HepG2 (cell line): ENCODE results near the gene MYH9. TPM values are rescaled to one million over a fixed set of nuclear protein-coding genes. Genes with fewer than 3 reads are reported as not detected.

Experiments
- ATAC-seq: fragments of 200-7000 bp; cut with Tn5 transposase; 3 replicates; pipeline ENCODE4 v1.9.1; 2020; ENCODE audit warnings: mild to moderate bottlenecking, moderate library complexity
- BruUV-seq: library from RNA; stranded (reverse); fragments of 400-500 nt; replicated peaks from 2 replicates; lab custom pipeline; 2021; lab: Mats Ljungman, UMichigan
- CTCF ChIA-PET: fragments of 300-600 bp; formaldehyde crosslinking; extraction: SDS; loops from one replicate; lab custom pipeline; 2021; ENCODE audit warnings: low total read pairs, inconsistent platforms, low intra/inter-chr PET ratio; lab: Yijun Ruan, JAX
- POLR2A ChIA-PET: fragments of 350-600 bp; sonication (Branson Sonifier 250); formaldehyde crosslinking; loops from one replicate; lab custom pipeline; 2020; ENCODE audit warnings: antibody characterized with exemption, inconsistent platforms; lab: Yijun Ruan, JAX
- DNase-seq: peaks from one replicate; pipeline ENCODE4 v3.0.0-alpha.2; 2015; ENCODE audit warnings: low spot score
- FAIRE-seq: peaks from 3 replicates; lab custom pipeline; 2011; peaks lifted over from hg19 to GRCh38; lab: Jason Lieb, UNC
- H2AFZ ChIP-seq: one replicate; pipeline ENCODE4 v1.6.1; 2011; ENCODE audit warnings: low read length, inconsistent platforms
- H3K27ac ChIP-seq: fragments of 300-600 bp; 3 replicates; pipeline ENCODE4 v1.8.0; 2011; ENCODE audit warnings: mixed run types, mild to moderate bottlenecking, mixed read lengths, low read length, inconsistent platforms; ENCODE audit not compliant: insufficient read depth; ENCODE audit errors: extremely low read length
- H3K27me3 ChIP-seq, 2 experiments: fragments of 200-600 bp in 1 of 2; 2 replicates in 1 of 2; 3 replicates in 1 of 2; pipeline versions ENCODE4 v1.6.0 to v1.8.0; 2011; ENCODE audit warnings: low read length in 2 of 2, mild to moderate bottlenecking in 2 of 2, moderate library complexity in 2 of 2, inconsistent platforms in 1 of 2; ENCODE audit not compliant: insufficient read depth in 2 of 2, control insufficient read depth in 1 of 2
- H3K36me3 ChIP-seq, 2 experiments: fragments of 200-600 bp in 1 of 2; replicated peaks in 1 of 2; 2 replicates in 1 of 2; 3 replicates in 1 of 2; pipeline versions ENCODE4 v1.5.1 to v1.8.0; 2011; ENCODE audit warnings: low read length in 2 of 2, inconsistent platforms in 1 of 2; ENCODE audit not compliant: insufficient read depth in 2 of 2, control insufficient read depth in 1 of 2
- H3K4me1 ChIP-seq: 2 replicates; pipeline ENCODE4 v1.5.1; 2012; ENCODE audit warnings: low read length, inconsistent platforms; ENCODE audit not compliant: insufficient read depth
- H3K4me2 ChIP-seq: 2 replicates; pipeline ENCODE4 v1.6.0; 2011; ENCODE audit warnings: low read depth, low read length, inconsistent platforms
- H3K4me3 ChIP-seq, 3 experiments: fragments of 200-600 bp in 1 of 3; sonication (generic), shearing (Covaris generic) in 1 of 3; replicated peaks in 1 of 3; 2 replicates each; pipeline ENCODE4 v1.5.1; 2011 to 2016; ENCODE audit warnings: low read length in 3 of 3, inconsistent platforms in 2 of 3, low read depth in 2 of 3, mild to moderate bottlenecking in 2 of 3, control low read depth in 1 of 3, mixed read lengths in 1 of 3; ENCODE audit not compliant: insufficient read depth in 1 of 3
- H3K79me2 ChIP-seq: one replicate; pipeline ENCODE4 v1.6.1; 2011; ENCODE audit warnings: low read length, inconsistent platforms; ENCODE audit not compliant: insufficient read depth
- H3K9ac ChIP-seq: 2 replicates; pipeline ENCODE4 v1.6.0; 2011; ENCODE audit warnings: mild to moderate bottlenecking, low read depth, low read length, inconsistent platforms; ENCODE audit not compliant: insufficient read depth
- H3K9me3 ChIP-seq: 2 replicates; pipeline ENCODE4 v1.5.1; 2012; ENCODE audit warnings: mild to moderate bottlenecking, low read length
- H4K20me1 ChIP-seq: 2 replicates; pipeline ENCODE4 v1.6.0; 2011; ENCODE audit warnings: inconsistent platforms, mild to moderate bottlenecking, low read length, moderate library complexity; ENCODE audit not compliant: insufficient read depth
- CBX1 ChIP-seq: IDR thresholded peaks from one replicate; pipeline ENCODE4 v1.6.1; 2016; ENCODE audit warnings: antibody characterized with exemption, low read depth
- EEA1 ChIP-seq: sonication (generic); formaldehyde crosslinking; IDR thresholded peaks from 2 replicates; pipeline ENCODE4 v1.5.1; 2020; ENCODE audit warnings: mild to moderate bottlenecking, missing genetic modification reagents, borderline replicate concordance
- EP300 ChIP-seq, 3 experiments: sonication (generic) in 1 of 3; formaldehyde crosslinking in 1 of 3; IDR thresholded peaks; 2 replicates each; pipeline versions ENCODE4 v1.5.1 to v1.6.1; 2011 to 2020; ENCODE audit warnings: low read depth in 2 of 3, low read length in 2 of 3, borderline replicate concordance in 1 of 3, improper control_type of control experiment in 1 of 3, mild to moderate bottlenecking in 1 of 3, missing genetic modification reagents in 1 of 3, moderate library complexity in 1 of 3
- KLF15 ChIP-seq: sonication (generic); formaldehyde crosslinking; IDR thresholded peaks from 2 replicates; pipeline ENCODE4 v1.8.1; 2023; ENCODE audit warnings: borderline replicate concordance, mild to moderate bottlenecking, inconsistent platforms, missing genetic modification reagents, mixed read lengths
- SRY ChIP-seq: sonication (generic); formaldehyde crosslinking; IDR thresholded peaks from 2 replicates; pipeline ENCODE4 v1.8.0; 2022; ENCODE audit warnings: mild to moderate bottlenecking, missing genetic modification reagents
- ZNF280D ChIP-seq: sonication (generic); formaldehyde crosslinking; IDR thresholded peaks from 2 replicates; pipeline ENCODE4 v1.5.1; 2020; ENCODE audit warnings: mild to moderate bottlenecking, missing genetic modification reagents
- WGBS: methylation state at CpG from one replicate; pipeline ENCODE4 v1.1.6; 2017; ENCODE audit warnings: low lambda C conversion rate; 5-methylcytosine and 5-hydroxymethylcytosine counted together
- in situ Hi-C: cut with HindIII; loops from 2 replicates; pipeline ENCODE4 v1.10.0; 2017; ENCODE audit warnings: low pct_unique_long_range_greater_than_20kb; ENCODE audit not compliant: extremely low pct_ligation_motif_present
- intact Hi-C: fragments of 100-400 bp; cut with micrococcal nuclease; formaldehyde crosslinking; loops from one replicate; pipeline ENCODE4 v1.10.0; 2022; ENCODE audit not compliant: unreplicated experiment
- polyA plus RNA-seq, 8 experiments: library from polyadenylated mRNA; depleted of rRNA in 3 of 8; stranded (reverse) in 7 of 8; unstranded in 1 of 8; fragments of >200 nt; fragmentation: Illumina TruSeq in 4 of 8; extraction: Trizol in 4 of 8; gene quantifications; 2 replicates each; pipeline versions ENCODE4 v1.2.1 to v1.2.3, GENCODE V29; 2011 to 2016; ENCODE audit warnings: low read depth in 4 of 8, missing spikeins in 1 of 8, mixed read lengths in 1 of 8; ENCODE audit not compliant: insufficient read depth in 1 of 8
- total RNA-seq, 5 experiments: library from RNA; depleted of rRNA; stranded (reverse); fragments of >200 nt; fragmentation: Illumina TruSeq; extraction: Trizol; gene quantifications; 2 replicates each; pipeline ENCODE4 v1.2.3, GENCODE V29; 2016; ENCODE audit warnings: low read depth in 1 of 5

MYH9 gene
- total and polyA plus RNA-seq, 2 of the 13 experiments (the other 11 are each of a cell fraction or from before 2014, with no cell fraction given), result 50.7 to 98.5 TPM

- DNase-seq (no peak), ATAC-seq (no peak), FAIRE-seq (no peak)
- Histone ChIP-seq H3K4me1 (peaks cover 57% of the 10 kb centered on the region), H3K27me3 (no peaks in the 10 kb centered on the region), H2AFZ (no peak overlapping the region), H4K20me1 (peaks cover 6% of the 10 kb centered on the region; the same call in 1 of the 2 replicates), H3K36me3 (peaks cover 46 to 74% of the 10 kb centered on the region in 2 experiments), H3K9me3 (no peaks in the 10 kb centered on the region), H3K9ac (no peak overlapping the region), H3K4me2 (no peak overlapping the region), H3K4me3 (no peak overlapping the region), H3K79me2 (peaks cover 46% of the 10 kb centered on the region), H3K27ac (no peak overlapping the region)
- in situ Hi-C loops, result no loop called here
- POLR2A ChIA-PET, result interaction anchor here (0.7 to 1.8 kb wide), 3 partner anchors 11 to 143 kb away, joined by 3 to 7 read pairs (median 3); no protein-coding TSS in a partner anchor
- TSS peak; percentile 24 for BruUV-seq
- TF ChIP-seq KLF15 (CRISPR knock-in tag) (no peak), CBX1 (no peak), EP300 (IDR thresholded peaks at IDR 0.05; ENCODE audit: low read depth in 2 of 2, low read length in 2 of 2) (no peak), EP300 (CRISPR knock-in tag; IDR thresholded peaks at IDR 0.05; ENCODE audit: borderline replicate concordance) (no peak), SRY (CRISPR knock-in tag) (no peak), EEA1 (CRISPR knock-in tag) (no peak), ZNF280D (CRISPR knock-in tag) (no peak)
- 94% methylated on average over 6 of the region's 6 CpGs for whole genome bisulfite sequencing
- CTCF ChIA-PET, result no interaction called here
- intact Hi-C loops, result no loop called here
These were observed 48.3 kb downstream of the MYH9 start for GRCh38 chr22:36339171-36340065.
